HepG2 (cell line): ENCODE results near the gene ZBTB26. TPM values are rescaled to one million over a fixed set of nuclear protein-coding genes. Genes with fewer than 3 reads are reported as not detected.
A peak's percentile ranks its signal among the peaks of the same experiment; 100 is the strongest.

Experiments used
- AFF4 ChIP-seq: sonication (generic); formaldehyde crosslinking; IDR thresholded peaks from 2 replicates; pipeline ENCODE4 v1.4.0; 2020; ENCODE audit warnings: missing genetic modification reagents
- ATF1 ChIP-seq: IDR thresholded peaks from 2 replicates; pipeline ENCODE4 v1.6.1; 2016; ENCODE audit warnings: mild to moderate bottlenecking, control low read depth
- CBX5 ChIP-seq: sonication (generic); formaldehyde crosslinking; IDR thresholded peaks from 2 replicates; pipeline ENCODE4 v1.4.0; 2020; ENCODE audit warnings: missing genetic modification reagents, borderline replicate concordance
- CHD4 ChIP-seq: fragments of 200-600 bp; sonication (generic); IDR thresholded peaks from 2 replicates; pipeline ENCODE4 v1.7.0; 2017; ENCODE audit warnings: mild to moderate bottlenecking, low read length, borderline replicate concordance
- HDAC1 ChIP-seq: sonication (generic); formaldehyde crosslinking; IDR thresholded peaks from 2 replicates; pipeline ENCODE4 v1.5.1; 2020; ENCODE audit warnings: mild to moderate bottlenecking, missing genetic modification reagents
- HNF4G ChIP-seq, 2 experiments: sonication (generic) in 1 of 2; formaldehyde crosslinking in 1 of 2; IDR thresholded peaks; 2 replicates each; pipeline versions ENCODE4 v1.4.0 to v1.6.1; 2011 to 2020; ENCODE audit warnings: borderline replicate concordance in 2 of 2, low read depth in 2 of 2, mild to moderate bottlenecking in 2 of 2, low read length in 1 of 2, missing genetic modification reagents in 1 of 2, moderate library complexity in 1 of 2
- IKZF4 ChIP-seq: sonication (generic); formaldehyde crosslinking; IDR thresholded peaks from 2 replicates; pipeline ENCODE4 v1.5.1; 2020; ENCODE audit warnings: borderline replicate concordance, mild to moderate bottlenecking, low read depth, missing genetic modification reagents; ENCODE audit errors: not compliant biosample characterization
- NFE2 ChIP-seq: sonication (generic); formaldehyde crosslinking; IDR thresholded peaks from 2 replicates; pipeline ENCODE4 v1.4.0; 2020; ENCODE audit warnings: missing genetic modification reagents
- NFKBIZ ChIP-seq: IDR thresholded peaks from 2 replicates; pipeline ENCODE4 v1.6.1; 2018; ENCODE audit warnings: missing genetic modification reagents, missing compliant biosample characterization
- NR2C2 ChIP-seq: sonication (generic); formaldehyde crosslinking; IDR thresholded peaks from 2 replicates; pipeline ENCODE4 v1.4.0; 2020; ENCODE audit warnings: missing genetic modification reagents, mild to moderate bottlenecking, moderate library complexity, borderline replicate concordance
- SRY ChIP-seq: sonication (generic); formaldehyde crosslinking; IDR thresholded peaks from 2 replicates; pipeline ENCODE4 v1.8.0; 2022; ENCODE audit warnings: mild to moderate bottlenecking, missing genetic modification reagents
- TCF7L2 ChIP-seq: IDR thresholded peaks from 2 replicates; pipeline ENCODE4 v1.6.1; 2011; ENCODE audit warnings: mild to moderate bottlenecking, low read depth, low read length, moderate library complexity
- THAP11 ChIP-seq: IDR thresholded peaks from 2 replicates; pipeline ENCODE4 v1.6.1; 2016; ENCODE audit warnings: missing biosample characterization, missing genetic modification reagents
- TSC22D2 ChIP-seq: sonication (generic); formaldehyde crosslinking; IDR thresholded peaks from 2 replicates; pipeline ENCODE4 v1.5.1; 2020; ENCODE audit warnings: missing genetic modification reagents, mild to moderate bottlenecking, borderline replicate concordance
- ZFP37 ChIP-seq: sonication (generic); formaldehyde crosslinking; IDR thresholded peaks from 2 replicates; pipeline ENCODE4 v1.4.0; 2020; ENCODE audit warnings: missing genetic modification reagents, borderline replicate concordance
- ZNF543 ChIP-seq: sonication (generic); formaldehyde crosslinking; IDR thresholded peaks from 2 replicates; pipeline ENCODE4 v1.4.0; 2020; ENCODE audit warnings: mild to moderate bottlenecking, missing genetic modification reagents
- ZNF652 ChIP-seq: IDR thresholded peaks from 2 replicates; pipeline ENCODE4 v1.6.1; 2016; ENCODE audit warnings: low read depth, borderline replicate concordance
- polyA plus RNA-seq, 8 experiments: library from polyadenylated mRNA; depleted of rRNA in 3 of 8; stranded (reverse) in 7 of 8; unstranded in 1 of 8; fragments of >200 nt; fragmentation: Illumina TruSeq in 4 of 8; extraction: Trizol in 4 of 8; gene quantifications; 2 replicates each; pipeline versions ENCODE4 v1.2.1 to v1.2.3, GENCODE V29; 2011 to 2016; ENCODE audit warnings: low read depth in 4 of 8, missing spikeins in 1 of 8, mixed read lengths in 1 of 8; ENCODE audit not compliant: insufficient read depth in 1 of 8
- total RNA-seq, 5 experiments: library from RNA; depleted of rRNA; stranded (reverse); fragments of >200 nt; fragmentation: Illumina TruSeq; extraction: Trizol; gene quantifications; 2 replicates each; pipeline ENCODE4 v1.2.3, GENCODE V29; 2016; ENCODE audit warnings: low read depth in 1 of 5
- TF ChIP-seq, protein P1 (sequence below): sonication (generic); IDR thresholded peaks from 2 replicates; pipeline ENCODE4 v1.6.1; 2016; ENCODE audit warnings: low read depth, borderline replicate concordance
- TF ChIP-seq, protein P2 (sequence below): sonication (generic); formaldehyde crosslinking; conservative IDR thresholded peaks from 2 replicates; pipeline ENCODE4 v1.8.0; 2022; ENCODE audit warnings: missing genetic modification reagents
- TF ChIP-seq, protein P3 (sequence below): sonication (generic); formaldehyde crosslinking; IDR thresholded peaks from 2 replicates; pipeline ENCODE4 v1.9.0; 2021; ENCODE audit warnings: missing genetic modification reagents, borderline replicate concordance

The ZBTB26 gene
- total and polyA plus RNA-seq, 2 of the 13 experiments (the other 11 are each of a cell fraction or from before 2014, with no cell fraction given), result 4.5 to 8.6 TPM

DNA sequence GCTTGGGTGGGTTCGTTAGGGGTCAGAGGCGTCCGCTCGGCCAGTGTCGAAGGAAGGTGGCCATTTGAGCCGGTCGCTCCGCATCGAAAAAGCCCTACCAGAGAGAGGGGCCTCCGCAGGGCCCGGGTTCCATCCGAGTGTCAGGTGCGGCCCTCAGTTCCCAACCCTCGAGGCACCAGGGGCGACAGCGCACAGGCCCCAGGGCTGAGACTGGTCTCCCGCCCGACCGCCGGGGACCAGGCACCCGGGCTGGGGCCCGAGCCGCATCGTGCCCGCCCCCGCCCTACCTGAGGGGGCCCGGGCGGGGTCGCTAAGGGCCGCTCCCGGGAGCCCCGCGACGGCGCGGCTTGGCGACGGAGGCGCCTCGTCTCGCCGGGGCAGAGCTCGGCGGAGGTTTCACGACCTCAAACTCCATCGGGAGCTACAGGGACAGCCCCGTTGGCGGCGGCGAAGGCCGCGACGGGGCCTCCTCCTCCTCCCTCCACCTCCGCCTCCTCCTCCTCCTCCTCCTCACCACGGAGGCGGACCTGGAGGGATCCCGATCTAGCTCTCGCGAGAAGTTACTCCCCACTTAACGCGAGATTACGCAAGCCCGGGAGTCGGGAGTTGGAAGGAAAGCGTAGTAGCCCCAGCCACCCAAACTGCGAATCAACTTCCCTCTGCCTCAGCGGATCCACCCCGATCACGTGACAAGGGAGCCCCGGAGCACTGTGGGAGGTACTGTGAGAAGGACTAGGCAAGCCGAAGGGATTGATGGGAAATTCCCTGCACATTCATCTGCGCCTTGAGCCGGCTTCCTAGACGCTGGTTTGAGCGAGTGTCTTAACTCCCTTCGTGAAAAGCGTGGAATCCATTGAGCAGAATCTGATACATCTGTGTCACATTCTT lies 26.2 kb downstream of the ZBTB26 start, which contains the start of gene RC3H2 (continued):
- TF ChIP-seq AFF4 (CRISPR knock-in tag) (no peak), NFKBIZ (CRISPR knock-in tag) (no peak; the same call in 1 of the 2 replicates), TSC22D2 (CRISPR knock-in tag) (no peak), TCF7L2 (no peak), ZNF652 (CRISPR knock-in tag) (no peak), CHD4 (no peak), ATF1 (CRISPR knock-in tag) (peak; percentile 72), SRY (CRISPR knock-in tag) (peak; percentile 76; the same call in 1 of the 2 replicates), HNF4G (IDR thresholded peaks at IDR 0.05; ENCODE audit: borderline replicate concordance, low read depth, low read length) (no peak), HNF4G (CRISPR knock-in tag; IDR thresholded peaks at IDR 0.05; ENCODE audit: borderline replicate concordance, low read depth) (no peak), CBX5 (CRISPR knock-in tag) (no peak; the same call in 1 of the 2 replicates), ZFP37 (CRISPR knock-in tag) (0 out of 2 replicates have a peak, but pooled peaks have one; percentile 48), IKZF4 (CRISPR knock-in tag) (no peak), NFE2 (CRISPR knock-in tag) (no peak), ZNF543 (CRISPR knock-in tag) (no peak), HDAC1 (CRISPR knock-in tag) (peak; percentile 61; the same call in 1 of the 2 replicates), NR2C2 (CRISPR knock-in tag) (peak; percentile 82; the same call in 1 of the 2 replicates), THAP11 (CRISPR knock-in tag) (peak; percentile 92)
- TF ChIP-seq, protein P1, sequence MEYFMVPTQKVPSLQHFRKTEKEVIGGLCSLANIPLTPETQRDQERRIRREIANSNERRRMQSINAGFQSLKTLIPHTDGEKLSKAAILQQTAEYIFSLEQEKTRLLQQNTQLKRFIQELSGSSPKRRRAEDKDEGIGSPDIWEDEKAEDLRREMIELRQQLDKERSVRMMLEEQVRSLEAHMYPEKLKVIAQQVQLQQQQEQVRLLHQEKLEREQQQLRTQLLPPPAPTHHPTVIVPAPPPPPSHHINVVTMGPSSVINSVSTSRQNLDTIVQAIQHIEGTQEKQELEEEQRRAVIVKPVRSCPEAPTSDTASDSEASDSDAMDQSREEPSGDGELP, result no peak
- TF ChIP-seq, protein P2, sequence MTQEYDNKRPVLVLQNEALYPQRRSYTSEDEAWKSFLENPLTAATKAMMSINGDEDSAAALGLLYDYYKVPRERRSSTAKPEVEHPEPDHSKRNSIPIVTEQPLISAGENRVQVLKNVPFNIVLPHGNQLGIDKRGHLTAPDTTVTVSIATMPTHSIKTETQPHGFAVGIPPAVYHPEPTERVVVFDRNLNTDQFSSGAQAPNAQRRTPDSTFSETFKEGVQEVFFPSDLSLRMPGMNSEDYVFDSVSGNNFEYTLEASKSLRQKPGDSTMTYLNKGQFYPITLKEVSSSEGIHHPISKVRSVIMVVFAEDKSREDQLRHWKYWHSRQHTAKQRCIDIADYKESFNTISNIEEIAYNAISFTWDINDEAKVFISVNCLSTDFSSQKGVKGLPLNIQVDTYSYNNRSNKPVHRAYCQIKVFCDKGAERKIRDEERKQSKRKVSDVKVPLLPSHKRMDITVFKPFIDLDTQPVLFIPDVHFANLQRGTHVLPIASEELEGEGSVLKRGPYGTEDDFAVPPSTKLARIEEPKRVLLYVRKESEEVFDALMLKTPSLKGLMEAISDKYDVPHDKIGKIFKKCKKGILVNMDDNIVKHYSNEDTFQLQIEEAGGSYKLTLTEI (CRISPR knock-in tag), result no peak
- TF ChIP-seq, protein P3, sequence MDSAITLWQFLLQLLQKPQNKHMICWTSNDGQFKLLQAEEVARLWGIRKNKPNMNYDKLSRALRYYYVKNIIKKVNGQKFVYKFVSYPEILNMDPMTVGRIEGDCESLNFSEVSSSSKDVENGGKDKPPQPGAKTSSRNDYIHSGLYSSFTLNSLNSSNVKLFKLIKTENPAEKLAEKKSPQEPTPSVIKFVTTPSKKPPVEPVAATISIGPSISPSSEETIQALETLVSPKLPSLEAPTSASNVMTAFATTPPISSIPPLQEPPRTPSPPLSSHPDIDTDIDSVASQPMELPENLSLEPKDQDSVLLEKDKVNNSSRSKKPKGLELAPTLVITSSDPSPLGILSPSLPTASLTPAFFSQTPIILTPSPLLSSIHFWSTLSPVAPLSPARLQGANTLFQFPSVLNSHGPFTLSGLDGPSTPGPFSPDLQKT (CRISPR knock-in tag), result no peak
